ENCODE measurements around the gene AVPR1A.

The AVPR1A gene

GRCh38 chr12:63093711-63094110 lies 57.3 kb downstream of the AVPR1A start:
- no peak for DNase-seq (ENCODE audit: low spot score)

- DNase-seq (ENCODE audit: low spot score) = no peak
Measured at GRCh38 chr12:63093084-63093483, 57.9 kb downstream of the AVPR1A start.
